ENCODE data around the gene SNX13.

SNX13 gene

GRCh38 chr7:17743316-17743715, 197.0 kb downstream of the SNX13 start:
- no peak overlapping the region for H3K9ac ChIP-seq (ENCODE audit: low read depth, low read length)

GRCh38 chr7:17741426-17741825, 198.9 kb downstream of the SNX13 start:
- Histone ChIP-seq H3K9ac (ENCODE audit: low read depth, low read length) (no peak overlapping the region), H3K9me3 (ENCODE audit: control insufficient read depth, insufficient read depth, low read length) (no peaks in the 10 kb centered on the region), H3K36me3 (ENCODE audit: insufficient read depth, low read length) (no peaks in the 10 kb centered on the region)

More at GRCh38 chr7:17743316-17743715, 197.0 kb downstream of the SNX13 start:
- Histone ChIP-seq H3K4me1 (ENCODE audit: insufficient read depth, low read length) (peaks cover 4% of the 10 kb centered on the region; the same call in 1 of the 2 replicates), H3K36me3 (ENCODE audit: insufficient read depth, low read length) (no peaks in the 10 kb centered on the region), H3K9me3 (ENCODE audit: control insufficient read depth, insufficient read depth, low read length) (no peaks in the 10 kb centered on the region)

More at GRCh38 chr7:17741426-17741825, 198.9 kb downstream of the SNX13 start:
- H3K4me1 ChIP-seq (ENCODE audit: insufficient read depth, low read length) = peaks cover 4% of the 10 kb centered on the region; the same call in 1 of the 2 replicates

Measured in ES-I3 (cell line).